NCI-H187 (cell line): ENCODE results near the gene IGF1R.

ENCODE experiments used
- DNase-seq, 2 experiments: peaks; one replicate each; lab custom pipeline; 2025; lab: John Stamatoyannopoulos, UW

The IGF1R gene

GRCh38 chr15:98705070-98705469 is 56.7 kb downstream of the IGF1R start:
- DNase-seq = no peak

GRCh38 chr15:98706387-98706786 is 58.0 kb downstream of the IGF1R start:
- no peak for DNase-seq

- DNase-seq = no peak
Measured at GRCh38 chr15:98706986-98707385, 58.6 kb downstream of the IGF1R start.

- DNase-seq = no peak
Measured at GRCh38 chr15:98708037-98708590, 59.8 kb downstream of the IGF1R start.

- no peak for DNase-seq
Measured at GRCh38 chr15:98711810-98712209, 63.5 kb downstream of the IGF1R start.

GRCh38 chr15:98712845-98713584 is 64.7 kb downstream of the IGF1R start:
- no peak for DNase-seq

GRCh38 chr15:98713585-98714001 is 65.3 kb downstream of the IGF1R start:
- DNase-seq = no peak

GRCh38 chr15:98714922-98715321 is 66.6 kb downstream of the IGF1R start:
- no peak for DNase-seq

- DNase-seq = no peak
Measured at GRCh38 chr15:98715401-98715800, 67.1 kb downstream of the IGF1R start.

GRCh38 chr15:98715890-98716443 is 67.6 kb downstream of the IGF1R start:
- DNase-seq = no peak

- no peak for DNase-seq
Measured at GRCh38 chr15:98717371-98717770, 69.0 kb downstream of the IGF1R start.

GRCh38 chr15:98717942-98718341 is 69.6 kb downstream of the IGF1R start:
- DNase-seq = no peak

- DNase-seq = no peak
Measured at GRCh38 chr15:98718426-98719136, 70.2 kb downstream of the IGF1R start.

GRCh38 chr15:98719137-98719740 is 70.9 kb downstream of the IGF1R start:
- no peak for DNase-seq

- DNase-seq = no peak
Measured at GRCh38 chr15:98720031-98720430, 71.7 kb downstream of the IGF1R start.

- DNase-seq = no peak
Measured at GRCh38 chr15:98720577-98721565, 72.5 kb downstream of the IGF1R start.

- DNase-seq = no peak
Measured at GRCh38 chr15:98722209-98722608, 73.9 kb downstream of the IGF1R start.

GRCh38 chr15:98722645-98723044 is 74.3 kb downstream of the IGF1R start:
- DNase-seq = no peak

- no peak for DNase-seq
Measured at GRCh38 chr15:98723195-98723594, 74.9 kb downstream of the IGF1R start.

- no peak for DNase-seq
Measured at GRCh38 chr15:98724048-98724447, 75.7 kb downstream of the IGF1R start.

GRCh38 chr15:98724494-98724893 is 76.2 kb downstream of the IGF1R start:
- no peak for DNase-seq
